ENCODE measurements around the gene CALML6.

The CALML6 gene

DNA sequence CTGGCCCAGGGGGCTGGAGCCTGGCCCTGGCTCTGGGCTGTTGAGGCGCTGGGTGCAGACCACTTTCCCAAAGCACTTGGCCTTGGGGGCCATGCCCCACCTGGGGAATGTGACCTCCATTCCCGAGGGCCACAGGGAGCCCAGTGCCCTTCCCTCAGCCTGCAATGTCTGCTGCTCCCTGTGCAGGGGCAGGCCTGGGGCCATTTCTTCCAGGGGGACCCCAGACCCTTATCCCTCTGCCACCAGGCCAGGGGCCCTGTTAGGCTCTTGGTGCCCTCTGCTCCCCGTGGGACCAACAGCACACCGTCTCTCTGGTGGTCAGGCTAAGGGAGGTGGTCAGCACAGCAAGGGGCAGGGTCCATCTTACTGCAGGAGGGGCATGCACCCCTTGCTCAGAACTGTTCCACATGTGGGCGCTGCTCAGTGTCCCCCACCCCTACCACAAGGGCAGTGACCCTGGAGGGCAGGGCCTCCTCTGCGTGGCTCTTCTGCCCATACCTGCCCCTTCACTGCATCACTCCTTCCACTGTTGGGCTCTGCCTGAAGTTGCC, 5.1 kb downstream of the CALML6 start:
- TF ChIP-seq, protein P1, sequence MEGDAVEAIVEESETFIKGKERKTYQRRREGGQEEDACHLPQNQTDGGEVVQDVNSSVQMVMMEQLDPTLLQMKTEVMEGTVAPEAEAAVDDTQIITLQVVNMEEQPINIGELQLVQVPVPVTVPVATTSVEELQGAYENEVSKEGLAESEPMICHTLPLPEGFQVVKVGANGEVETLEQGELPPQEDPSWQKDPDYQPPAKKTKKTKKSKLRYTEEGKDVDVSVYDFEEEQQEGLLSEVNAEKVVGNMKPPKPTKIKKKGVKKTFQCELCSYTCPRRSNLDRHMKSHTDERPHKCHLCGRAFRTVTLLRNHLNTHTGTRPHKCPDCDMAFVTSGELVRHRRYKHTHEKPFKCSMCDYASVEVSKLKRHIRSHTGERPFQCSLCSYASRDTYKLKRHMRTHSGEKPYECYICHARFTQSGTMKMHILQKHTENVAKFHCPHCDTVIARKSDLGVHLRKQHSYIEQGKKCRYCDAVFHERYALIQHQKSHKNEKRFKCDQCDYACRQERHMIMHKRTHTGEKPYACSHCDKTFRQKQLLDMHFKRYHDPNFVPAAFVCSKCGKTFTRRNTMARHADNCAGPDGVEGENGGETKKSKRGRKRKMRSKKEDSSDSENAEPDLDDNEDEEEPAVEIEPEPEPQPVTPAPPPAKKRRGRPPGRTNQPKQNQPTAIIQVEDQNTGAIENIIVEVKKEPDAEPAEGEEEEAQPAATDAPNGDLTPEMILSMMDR (IDR thresholded peaks at IDR 0.05; ENCODE audit: extremely low read depth, missing control alignments), result no peak
- no peak for DNase-seq (ENCODE audit: low spot score)

DNA sequence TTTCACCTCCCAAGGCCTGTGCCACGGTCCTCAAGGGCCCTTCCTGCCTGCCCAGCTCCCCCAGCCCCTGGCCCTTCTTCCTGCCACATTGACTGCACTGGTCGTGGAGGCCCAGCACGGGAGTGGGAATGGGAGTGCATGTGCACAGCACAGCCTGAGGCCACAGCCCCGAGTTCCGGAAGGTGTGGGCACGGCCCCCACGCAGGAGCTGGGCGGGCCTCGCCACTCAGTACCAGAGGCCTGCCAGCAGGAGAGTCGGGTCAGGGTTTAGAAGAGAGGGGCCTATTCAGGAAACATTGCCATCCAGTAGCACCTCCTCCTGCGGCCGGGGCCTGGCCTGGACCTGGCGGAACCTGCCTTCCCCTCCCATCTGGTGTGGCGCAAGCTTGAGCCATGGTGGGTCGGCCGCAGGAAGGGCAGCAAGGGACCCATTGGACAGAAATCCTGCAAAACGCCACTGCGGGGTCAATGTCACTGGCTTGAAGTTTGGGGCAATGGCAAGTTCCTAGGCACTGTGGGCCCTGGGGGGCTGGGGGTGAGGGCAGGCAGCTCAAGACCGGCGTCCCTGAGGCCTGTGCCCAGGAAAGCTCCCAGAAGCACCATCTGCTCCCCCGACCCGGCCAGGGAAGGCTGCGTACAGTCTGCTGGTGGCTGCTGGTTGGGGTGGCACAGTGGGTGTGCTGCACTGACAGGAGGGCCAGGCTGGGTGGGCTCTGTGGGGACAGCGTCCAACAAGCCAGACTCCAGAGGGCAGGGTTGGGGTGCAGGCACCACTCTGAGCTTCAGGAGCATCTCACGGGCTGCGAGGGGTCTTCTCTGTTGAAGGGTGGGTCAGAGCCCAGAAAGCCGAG, 5.8 kb downstream of the CALML6 start:
- TF ChIP-seq, protein P1 (IDR thresholded peaks at IDR 0.05; ENCODE audit: extremely low read depth, missing control alignments), result no peak
- DNase-seq (ENCODE audit: low spot score), result no peak

DNA sequence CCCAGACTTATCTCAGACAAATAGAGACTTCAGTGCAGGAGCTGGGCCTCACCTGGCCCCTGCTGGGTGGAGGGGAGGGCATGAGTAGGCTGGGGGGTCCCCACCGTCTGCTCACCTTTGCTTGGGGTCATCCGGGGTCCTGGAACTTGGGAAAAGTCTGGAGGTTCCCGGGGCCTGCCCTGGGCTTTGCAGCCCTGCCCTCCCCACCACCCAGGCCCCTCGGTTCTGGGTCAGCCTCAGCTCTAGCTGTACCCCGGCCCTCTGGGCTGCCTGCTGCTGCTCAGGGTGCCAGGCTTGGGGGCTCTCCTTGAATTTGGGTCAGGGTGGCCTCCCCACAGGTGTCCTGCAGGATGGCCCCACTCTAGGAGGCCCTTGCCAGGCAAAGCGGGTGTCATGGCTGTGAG, 6.4 kb downstream of the CALML6 start:
- DNase-seq (ENCODE audit: low spot score), result no peak
- TF ChIP-seq, protein P1 (IDR thresholded peaks at IDR 0.05; ENCODE audit: extremely low read depth, missing control alignments), result no peak

DNA sequence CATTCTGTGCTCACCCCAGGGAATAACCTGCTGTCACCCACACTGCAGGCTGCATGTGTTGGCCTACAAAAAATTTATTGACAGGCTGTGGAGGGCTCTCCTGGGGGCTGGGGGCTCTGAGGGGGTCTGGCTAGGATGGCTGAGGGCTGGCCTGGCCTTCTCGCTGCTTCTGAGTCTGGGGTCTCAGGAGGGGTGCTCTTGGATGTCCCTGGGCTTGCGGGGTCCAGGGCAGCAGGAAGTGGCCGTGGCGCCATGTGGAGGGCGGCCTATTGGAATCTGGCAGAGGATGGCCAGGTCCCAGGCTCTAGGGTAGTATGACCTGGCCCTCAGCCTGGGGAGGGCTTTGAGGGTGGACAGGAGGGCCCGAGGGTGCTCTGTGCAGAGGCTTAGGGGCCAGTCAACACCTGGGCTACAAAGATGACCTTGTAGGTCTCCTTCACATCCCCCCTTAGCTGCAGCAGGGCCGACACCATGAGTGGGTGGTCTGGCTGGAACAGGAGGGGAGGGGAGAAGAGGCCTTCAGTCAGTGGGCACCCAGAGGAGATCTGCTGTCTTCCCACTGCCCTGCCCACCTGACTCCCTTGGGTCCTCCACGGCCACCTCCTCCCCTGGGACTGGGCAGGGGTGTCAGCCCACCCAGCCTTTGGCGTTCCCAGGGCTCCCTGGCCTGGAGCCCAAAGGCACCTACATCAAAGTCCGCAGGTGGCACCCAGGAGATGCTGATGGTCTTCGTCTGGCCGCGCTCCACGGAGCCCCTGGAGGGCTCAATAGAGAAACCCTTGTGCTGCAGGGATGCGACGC, 7.0 kb downstream of the CALML6 start:
- TF ChIP-seq, protein P1 (IDR thresholded peaks at IDR 0.05; ENCODE audit: extremely low read depth, missing control alignments), result no peak
- DNase-seq (ENCODE audit: low spot score), result no peak

DNA sequence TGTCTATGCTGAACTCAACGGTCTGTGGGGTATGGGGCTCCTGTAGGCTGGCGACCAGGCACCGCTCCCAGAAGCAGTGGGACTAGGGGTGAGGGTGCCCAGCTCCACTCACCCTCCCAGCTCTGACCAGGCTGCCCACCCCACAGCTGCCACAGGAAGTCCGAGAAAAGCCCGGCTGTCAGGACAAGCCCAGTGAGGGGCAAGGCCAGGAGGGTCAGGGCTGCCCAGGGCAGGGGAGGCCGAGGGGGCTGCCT, 7.6 kb downstream of the CALML6 start:
- TF ChIP-seq, protein P1 (IDR thresholded peaks at IDR 0.05; ENCODE audit: extremely low read depth, missing control alignments), result no peak
- DNase-seq (ENCODE audit: low spot score), result no peak

DNA sequence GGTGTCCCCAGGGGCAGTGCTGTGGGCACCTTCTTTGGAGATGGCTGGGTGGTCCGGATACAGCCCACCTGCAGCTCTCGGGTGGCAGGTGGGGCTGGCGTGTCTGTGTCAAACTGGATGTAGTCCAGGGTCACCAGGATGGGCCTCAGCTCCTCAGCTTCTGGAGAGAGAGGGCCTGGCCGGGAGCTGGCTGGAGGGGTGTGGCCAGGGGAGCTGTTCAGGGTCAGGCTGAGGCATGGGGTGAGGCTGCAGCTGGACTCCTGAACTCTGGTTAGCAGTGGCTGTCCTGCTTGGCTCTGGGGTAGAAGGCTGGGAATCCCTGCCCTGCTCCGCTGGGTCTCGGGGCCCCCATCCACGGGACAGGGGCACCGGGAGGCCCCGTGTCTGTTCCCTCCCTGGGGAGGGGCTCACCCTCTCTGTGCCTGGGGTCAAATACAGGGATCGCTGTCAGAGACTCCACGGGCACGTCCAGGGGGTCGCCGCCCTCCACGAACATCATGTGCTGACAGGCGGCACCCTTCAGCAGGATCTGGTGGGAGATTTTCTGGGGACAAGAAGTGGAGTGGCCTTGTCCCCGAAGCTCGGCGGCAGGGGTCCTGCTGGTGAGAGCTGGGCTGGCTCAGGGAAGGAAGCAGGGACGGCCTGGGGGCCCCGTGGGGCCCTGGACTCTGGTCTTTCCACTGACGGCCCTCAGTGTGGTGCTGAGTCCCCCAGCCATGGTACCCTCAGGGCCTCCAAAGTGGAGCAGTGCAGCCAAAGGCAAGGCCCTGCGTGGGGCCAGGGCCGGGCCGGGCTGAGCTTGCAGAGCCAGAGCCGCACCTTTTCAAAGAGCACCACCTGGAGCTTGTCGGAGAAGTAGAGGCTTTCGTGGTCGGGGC, 8.1 kb downstream of the CALML6 start:
- TF ChIP-seq, protein P1 (IDR thresholded peaks at IDR 0.05; ENCODE audit: extremely low read depth, missing control alignments), result no peak
- DNase-seq (ENCODE audit: low spot score), result no peak

Measured in GM20000 (cell line).